GM21423 (cell line): Measurements from ENCODE around the gene COL15A1.

Experiments
- ATAC-seq: cut with Tn5 transposase; IDR thresholded peaks from one replicate; pipeline ENCODE4 v1.9.1; 2021; ENCODE audit warnings: mild to moderate bottlenecking, moderate library complexity; ENCODE audit not compliant: unreplicated experiment

The COL15A1 gene

GRCh38 chr9:98915599-98915998 is 28.1 kb upstream of the COL15A1 start:
- ATAC-seq, result no peak

- no peak for ATAC-seq
These were observed 27.0 kb upstream of the COL15A1 start for GRCh38 chr9:98916660-98917059.

GRCh38 chr9:98917746-98918487 is 25.8 kb upstream of the COL15A1 start:
- no peak for ATAC-seq

- no peak for ATAC-seq
These were observed 22.0 kb upstream of the COL15A1 start for GRCh38 chr9:98921732-98922131.

GRCh38 chr9:98922721-98923435 is 20.8 kb upstream of the COL15A1 start:
- no peak for ATAC-seq

GRCh38 chr9:98923451-98924123 is 20.1 kb upstream of the COL15A1 start:
- ATAC-seq, result no peak

- no peak for ATAC-seq
These were observed 18.5 kb upstream of the COL15A1 start for GRCh38 chr9:98924946-98925820.

GRCh38 chr9:98925956-98926355 is 17.8 kb upstream of the COL15A1 start:
- no peak for ATAC-seq

- ATAC-seq, result no peak
These were observed 16.0 kb upstream of the COL15A1 start for GRCh38 chr9:98927724-98928123.

- ATAC-seq, result no peak
These were observed 14.6 kb upstream of the COL15A1 start for GRCh38 chr9:98929071-98929470.

- no peak for ATAC-seq
These were observed 13.8 kb upstream of the COL15A1 start for GRCh38 chr9:98929895-98930341.

GRCh38 chr9:98930792-98931191 is 12.9 kb upstream of the COL15A1 start:
- ATAC-seq, result no peak

- no peak for ATAC-seq
These were observed 11.9 kb upstream of the COL15A1 start for GRCh38 chr9:98931600-98932389.

GRCh38 chr9:98933185-98933584 is 10.5 kb upstream of the COL15A1 start:
- no peak for ATAC-seq

GRCh38 chr9:98933890-98934289 is 9.8 kb upstream of the COL15A1 start:
- ATAC-seq, result no peak

- no peak for ATAC-seq
These were observed 8.6 kb upstream of the COL15A1 start for GRCh38 chr9:98935071-98935505.

GRCh38 chr9:98940276-98940675 is 3.4 kb upstream of the COL15A1 start:
- no peak for ATAC-seq

- ATAC-seq, result no peak
These were observed 1.7 kb upstream of the COL15A1 start for GRCh38 chr9:98941946-98942523.

GRCh38 chr9:98942906-98943681 is 613 bp upstream of the COL15A1 start:
- ATAC-seq, result no peak
